Measurements from ENCODE around the gene SMOC2. TPM values are rescaled to one million over a fixed set of nuclear protein-coding genes. Genes with fewer than 3 reads are reported as not detected.

The SMOC2 gene
- polyA plus RNA-seq, 3 donors, result not detected

- H3K4me3 Mint-ChIP-seq, result no peak overlapping the region
- H3K9ac ChIP-seq (ENCODE audit: insufficient read depth, low read length, poor library complexity, severe bottlenecking), result no peak overlapping the region
- no peaks in the 10 kb centered on the region for H3K4me1 ChIP-seq (ENCODE audit: control insufficient read depth in 1 of 2, insufficient read depth in 2 of 2, low read length in 2 of 2)
- H2AFZ ChIP-seq (ENCODE audit: insufficient read depth, low read depth, low read length, poor library complexity, severe bottlenecking), result no peak overlapping the region
- no peaks in the 10 kb centered on the region for H3K36me3 ChIP-seq (replicated peaks in 1 of 2; ENCODE audit: control insufficient read depth in 1 of 2, insufficient read depth in 2 of 2, low read length in 2 of 2)
- no peaks in the 10 kb centered on the region for H3K36me3 Mint-ChIP-seq
- peaks cover 0 to 3% (median 0%) of the 10 kb centered on the region in 7 donors for H3K9me3 Mint-ChIP-seq
- no peaks in the 10 kb centered on the region for H3K27me3 ChIP-seq (ENCODE audit: control insufficient read depth in 2 of 2, insufficient read depth in 2 of 2, low read length in 2 of 2)
- H3K9me3 ChIP-seq (replicated peaks in 1 of 2; ENCODE audit: control insufficient read depth in 1 of 2, insufficient read depth in 1 of 2, low read length in 2 of 2), result no peaks in the 10 kb centered on the region
- H3K4me2 ChIP-seq (replicated peaks; ENCODE audit: extremely low read depth, low read length, poor library complexity, severe bottlenecking), result no peak overlapping the region
- no peaks in the 10 kb centered on the region for H4K20me1 ChIP-seq (ENCODE audit: insufficient read depth, low read length)
- no peaks in the 10 kb centered on the region for H3K4me1 Mint-ChIP-seq
- no peak overlapping the region for H3K27ac ChIP-seq (ENCODE audit: low read depth in 1 of 2, low read length in 2 of 2)
- no peak for TF ChIP-seq CTCF (IDR thresholded peaks at IDR 0.05)
- 89% methylated on average over 13 of the region's 14 CpGs for WGBS (ENCODE audit: insufficient coverage)
- H3K27me3 Mint-ChIP-seq (ENCODE audit: low read depth in 3 of 3), result peaks cover 0 to 1% (median 1%) of the 10 kb centered on the region in 3 donors
- no peak overlapping the region for H3K4me3 ChIP-seq (replicated peaks in 1 of 3; ENCODE audit: low read depth in 2 of 3, low read length in 3 of 3)
- H3K27ac Mint-ChIP-seq, result no peak overlapping the region
- intact Hi-C loops (cut with micrococcal nuclease), result no loop called here
- no peaks in the 10 kb centered on the region for H3K79me2 ChIP-seq (ENCODE audit: insufficient read depth, low read length)
- DNase-seq, result no peak
Measured at GRCh38 chr6:168500519-168500918, 59.5 kb downstream of the SMOC2 start.

GRCh38 chr6:168501561-168501960 lies 60.6 kb downstream of the SMOC2 start:
- no peak for TF ChIP-seq CTCF (IDR thresholded peaks at IDR 0.05)

More at GRCh38 chr6:168501561-168501960, 60.6 kb downstream of the SMOC2 start:
- H3K9me3 Mint-ChIP-seq, result peaks cover 0 to 4% (median 0%) of the 10 kb centered on the region in 7 donors
- peaks cover 0 to 1% (median 1%) of the 10 kb centered on the region in 3 donors for H3K27me3 Mint-ChIP-seq (ENCODE audit: low read depth in 3 of 3)
- H4K20me1 ChIP-seq (ENCODE audit: insufficient read depth, low read length), result no peaks in the 10 kb centered on the region
- H3K9me3 ChIP-seq (replicated peaks in 1 of 2; ENCODE audit: control insufficient read depth in 1 of 2, insufficient read depth in 1 of 2, low read length in 2 of 2), result no peaks in the 10 kb centered on the region
- H3K27ac ChIP-seq (ENCODE audit: low read depth in 1 of 2, low read length in 2 of 2), result no peak overlapping the region
- H3K27me3 ChIP-seq (ENCODE audit: control insufficient read depth in 2 of 2, insufficient read depth in 2 of 2, low read length in 2 of 2), result no peaks in the 10 kb centered on the region
- H3K27ac Mint-ChIP-seq, result no peak overlapping the region
- WGBS (ENCODE audit: insufficient coverage), result 87% methylated on average over 8 of the region's 8 CpGs
- H3K4me1 ChIP-seq (ENCODE audit: control insufficient read depth in 1 of 2, insufficient read depth in 2 of 2, low read length in 2 of 2), result no peaks in the 10 kb centered on the region
- no peak overlapping the region for H3K4me3 Mint-ChIP-seq
- no peaks in the 10 kb centered on the region for H3K79me2 ChIP-seq (ENCODE audit: insufficient read depth, low read length)
- no peaks in the 10 kb centered on the region for H3K4me1 Mint-ChIP-seq
- H3K4me2 ChIP-seq (replicated peaks; ENCODE audit: extremely low read depth, low read length, poor library complexity, severe bottlenecking), result no peak overlapping the region
- no peak for DNase-seq
- no peak overlapping the region for H2AFZ ChIP-seq (ENCODE audit: insufficient read depth, low read depth, low read length, poor library complexity, severe bottlenecking)
- no peak overlapping the region for H3K4me3 ChIP-seq (replicated peaks in 1 of 3; ENCODE audit: low read depth in 2 of 3, low read length in 3 of 3)
- no peaks in the 10 kb centered on the region for H3K36me3 ChIP-seq (replicated peaks in 1 of 2; ENCODE audit: control insufficient read depth in 1 of 2, insufficient read depth in 2 of 2, low read length in 2 of 2)
- intact Hi-C loops (cut with micrococcal nuclease), result no loop called here
- H3K36me3 Mint-ChIP-seq, result no peaks in the 10 kb centered on the region
- no peak overlapping the region for H3K9ac ChIP-seq (ENCODE audit: insufficient read depth, low read length, poor library complexity, severe bottlenecking)

Measured in CD14-positive monocyte (primary cell).